Choroid plexus epithelial cell (primary cell): Measurements from ENCODE around the gene DNAAF9.

Experiments used
- DNase-seq: peaks from one replicate; pipeline ENCODE4 v3.0.0-alpha.2; 2010; ENCODE audit warnings: low read depth
- H3K4me3 ChIP-seq: 2 replicates; pipeline ENCODE4 v1.5.1; 2011; ENCODE audit warnings: low read depth, mild to moderate bottlenecking, control low read depth, low read length, moderate library complexity
- TF ChIP-seq, protein P1 (sequence below): conservative IDR thresholded peaks from 2 replicates; pipeline ENCODE4 v1.5.1; 2011; ENCODE audit warnings: low read depth, mild to moderate bottlenecking, control low read depth, inconsistent platforms, low read length, moderate library complexity

The DNAAF9 gene

DNA sequence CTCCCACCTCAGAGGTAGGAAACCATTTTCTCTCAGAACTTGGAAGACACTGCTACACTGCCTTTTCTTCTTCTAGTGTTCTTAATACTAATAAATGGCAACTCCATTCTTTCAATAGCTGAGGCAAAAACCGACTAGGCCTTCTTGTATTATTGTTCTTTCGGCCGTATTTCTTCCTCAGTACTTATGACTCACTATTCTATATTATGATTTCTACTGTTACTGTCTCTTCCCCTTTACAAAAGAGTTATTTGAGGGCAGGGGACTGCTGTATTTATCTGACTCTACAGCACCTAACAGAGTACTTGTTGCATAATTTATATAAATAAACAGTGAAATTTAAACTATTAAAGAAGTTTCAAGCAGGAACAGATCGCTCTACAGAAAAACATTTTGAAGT, 3.1 kb downstream of the DNAAF9 start:
- DNase-seq: peak; percentile 39
- H3K4me3 ChIP-seq: no peak overlapping the region
- TF ChIP-seq, protein P1, sequence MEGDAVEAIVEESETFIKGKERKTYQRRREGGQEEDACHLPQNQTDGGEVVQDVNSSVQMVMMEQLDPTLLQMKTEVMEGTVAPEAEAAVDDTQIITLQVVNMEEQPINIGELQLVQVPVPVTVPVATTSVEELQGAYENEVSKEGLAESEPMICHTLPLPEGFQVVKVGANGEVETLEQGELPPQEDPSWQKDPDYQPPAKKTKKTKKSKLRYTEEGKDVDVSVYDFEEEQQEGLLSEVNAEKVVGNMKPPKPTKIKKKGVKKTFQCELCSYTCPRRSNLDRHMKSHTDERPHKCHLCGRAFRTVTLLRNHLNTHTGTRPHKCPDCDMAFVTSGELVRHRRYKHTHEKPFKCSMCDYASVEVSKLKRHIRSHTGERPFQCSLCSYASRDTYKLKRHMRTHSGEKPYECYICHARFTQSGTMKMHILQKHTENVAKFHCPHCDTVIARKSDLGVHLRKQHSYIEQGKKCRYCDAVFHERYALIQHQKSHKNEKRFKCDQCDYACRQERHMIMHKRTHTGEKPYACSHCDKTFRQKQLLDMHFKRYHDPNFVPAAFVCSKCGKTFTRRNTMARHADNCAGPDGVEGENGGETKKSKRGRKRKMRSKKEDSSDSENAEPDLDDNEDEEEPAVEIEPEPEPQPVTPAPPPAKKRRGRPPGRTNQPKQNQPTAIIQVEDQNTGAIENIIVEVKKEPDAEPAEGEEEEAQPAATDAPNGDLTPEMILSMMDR: no peak

DNA sequence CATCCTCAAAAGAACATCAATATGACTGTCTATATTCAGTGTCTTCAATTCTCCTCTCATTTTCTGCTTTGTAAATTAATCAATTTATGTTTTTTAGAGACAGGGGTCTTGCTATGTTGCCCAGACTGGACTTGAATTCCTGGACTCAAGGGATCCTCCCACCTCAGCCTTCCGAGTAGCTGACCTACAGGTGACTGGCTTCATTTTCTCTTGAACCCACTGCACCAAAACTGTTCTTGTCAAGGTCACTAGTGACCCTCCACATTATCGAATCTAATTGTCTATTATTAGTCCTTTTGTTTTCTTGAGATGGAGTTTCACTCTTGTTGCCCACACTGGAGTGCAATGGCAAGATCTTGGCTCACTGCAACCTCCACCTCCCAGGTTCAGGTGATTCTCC, 3.7 kb downstream of the DNAAF9 start:
- DNase-seq: no peak
- TF ChIP-seq, protein P1: no peak

DNA sequence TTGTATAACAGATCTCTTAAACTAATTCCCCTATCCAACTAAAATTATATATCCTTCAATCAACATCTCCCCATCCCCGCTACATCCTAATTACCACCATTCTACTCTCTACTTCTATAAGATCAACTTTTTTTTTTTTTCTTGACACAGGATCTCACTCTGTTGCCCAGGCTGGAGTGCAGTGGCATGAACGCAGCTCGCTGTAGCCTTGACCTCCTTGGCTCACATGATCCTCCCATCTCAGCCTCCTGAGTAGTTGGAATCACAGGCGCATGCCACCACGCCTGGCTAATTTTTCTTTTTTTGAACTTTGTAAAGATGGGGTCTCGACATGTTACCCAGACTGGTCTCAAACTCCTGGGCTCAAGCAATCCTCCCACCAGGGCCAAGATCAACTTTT, 5.0 kb downstream of the DNAAF9 start:
- H3K4me3 ChIP-seq: no peak overlapping the region
- DNase-seq: no peak
- TF ChIP-seq, protein P1: no peak

More for the DNA sequence above, 3.7 kb downstream of the DNAAF9 start:
- H3K4me3 ChIP-seq: no peak overlapping the region

DNA sequence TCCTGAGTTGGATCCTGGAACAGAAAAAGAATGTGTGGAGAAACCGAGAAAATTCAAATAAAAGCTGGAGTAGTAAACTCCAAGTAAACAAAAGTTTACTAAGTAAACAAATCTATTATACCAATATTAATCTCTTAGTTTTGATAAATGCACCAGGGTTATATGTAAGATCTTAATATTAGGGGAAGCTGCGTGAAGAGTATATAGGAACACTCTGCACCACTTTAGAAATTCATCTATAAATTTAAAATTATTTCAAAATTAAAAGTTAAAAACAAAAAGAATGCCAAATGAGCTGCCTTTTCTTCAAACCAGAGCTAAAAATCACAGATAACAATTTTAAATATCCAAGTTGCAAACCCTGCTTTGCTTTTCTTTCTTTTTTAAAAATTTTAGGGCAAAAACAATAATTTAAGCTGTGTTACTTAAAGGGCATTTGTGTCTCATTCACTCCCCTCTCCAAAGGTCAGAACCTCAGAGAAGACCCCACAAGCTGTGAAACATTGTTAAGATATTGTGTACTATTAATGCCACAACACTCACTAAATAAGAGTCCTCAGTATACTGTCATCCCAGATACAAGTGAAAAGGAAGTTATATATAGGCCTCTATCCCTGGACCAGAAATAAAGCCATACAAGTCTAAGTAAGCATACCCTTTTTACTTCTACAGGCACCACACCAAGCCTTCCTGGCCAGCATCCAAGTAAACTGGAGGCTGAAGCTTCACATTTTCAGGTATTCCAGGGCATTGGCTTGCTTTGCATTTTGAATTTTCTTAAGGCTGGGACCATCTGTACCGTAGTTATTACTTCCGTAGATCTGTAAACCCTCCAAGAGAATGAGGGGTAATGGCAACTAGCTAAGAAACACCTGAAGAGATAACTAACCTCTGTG, 7.0 kb downstream of the DNAAF9 start:
- H3K4me3 ChIP-seq: no peak overlapping the region
- no peak for DNase-seq
- TF ChIP-seq, protein P1: no peak

DNA sequence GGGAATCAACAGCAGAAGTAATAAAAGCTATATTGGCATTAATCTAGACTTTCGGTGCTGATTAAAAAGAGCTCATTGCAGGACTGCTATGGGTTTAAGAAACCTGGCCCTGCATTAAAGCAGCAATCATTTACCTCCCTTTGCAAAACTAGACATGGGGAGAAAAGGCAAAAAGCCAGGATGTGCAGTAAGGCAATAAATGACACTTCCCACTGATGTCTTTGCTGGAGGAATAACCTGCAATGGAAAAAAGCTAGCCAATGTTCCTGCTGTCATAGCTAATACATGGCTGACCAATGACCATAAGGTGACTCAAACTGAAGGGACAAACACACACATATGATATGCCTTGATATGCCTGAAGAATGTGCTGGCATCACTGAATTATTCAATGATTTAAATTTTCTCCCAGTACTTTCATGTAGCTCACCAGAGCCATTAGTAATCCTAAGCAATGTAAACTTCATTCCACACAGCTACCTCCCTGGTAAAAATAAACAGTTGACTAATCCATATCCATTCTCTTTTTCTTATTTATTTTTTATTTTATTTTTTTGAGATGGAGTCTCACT, 8.7 kb downstream of the DNAAF9 start:
- H3K4me3 ChIP-seq: no peak overlapping the region
- no peak for DNase-seq
- TF ChIP-seq, protein P1: no peak

DNA sequence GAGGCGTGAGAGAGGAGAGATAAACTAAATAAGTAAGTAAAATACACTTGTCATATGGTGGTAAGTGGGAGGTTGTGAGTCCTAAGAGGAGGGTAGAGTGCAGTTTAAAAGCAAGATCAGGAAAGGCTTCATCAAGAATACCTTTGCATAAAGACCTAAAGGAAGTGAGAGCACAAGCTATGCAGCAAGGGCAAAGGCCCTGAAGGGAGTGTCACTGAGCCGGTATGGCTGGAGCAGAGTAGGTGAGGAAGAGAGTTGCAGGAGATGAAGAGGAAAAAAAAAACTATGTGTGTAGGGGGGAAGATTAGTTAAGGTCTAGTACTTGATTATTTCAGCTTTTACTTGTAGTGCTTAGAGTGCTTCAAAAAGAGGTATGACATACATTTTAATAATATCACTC, 11.0 kb downstream of the DNAAF9 start:
- TF ChIP-seq, protein P1: no peak
- no peak for DNase-seq
- H3K4me3 ChIP-seq: no peak overlapping the region
